Stimulated activated CD4-positive, alpha-beta T cell treated with anti-CD3 and anti-CD28 coated beads, Interleukin-2, amount 100 ng/mL, for 4 hours (primary cell): Measurements from ENCODE around the gene TGFB1I1.
A peak's percentile ranks its signal among the peaks of the same experiment; 100 is the strongest.
"Not testable (repeated sequence)": the region's sequence is repeated elsewhere in the genome, so short reads cannot be mapped to it uniquely, and the experiment has no call there.

Experiments
- DNase-seq: peaks from one replicate; pipeline ENCODE4 v3.0.0-alpha.2; 2020; ENCODE audit warnings: low read depth

The TGFB1I1 gene

GRCh38 chr16:31487720-31488467, 15.9 kb downstream of the TGFB1I1 start:
- DNase-seq = peak; percentile 52

GRCh38 chr16:31488468-31489297, 16.7 kb downstream of the TGFB1I1 start:
- DNase-seq = no peak

- no peak for DNase-seq
These were observed 17.3 kb downstream of the TGFB1I1 start for GRCh38 chr16:31489298-31489564.

GRCh38 chr16:31489616-31490584, 17.9 kb downstream of the TGFB1I1 start:
- DNase-seq = no peak

- no peak for DNase-seq
These were observed 19.9 kb downstream of the TGFB1I1 start for GRCh38 chr16:31491778-31492418.

- no peak for DNase-seq
These were observed 21.7 kb downstream of the TGFB1I1 start for GRCh38 chr16:31493506-31494125.

DNA sequence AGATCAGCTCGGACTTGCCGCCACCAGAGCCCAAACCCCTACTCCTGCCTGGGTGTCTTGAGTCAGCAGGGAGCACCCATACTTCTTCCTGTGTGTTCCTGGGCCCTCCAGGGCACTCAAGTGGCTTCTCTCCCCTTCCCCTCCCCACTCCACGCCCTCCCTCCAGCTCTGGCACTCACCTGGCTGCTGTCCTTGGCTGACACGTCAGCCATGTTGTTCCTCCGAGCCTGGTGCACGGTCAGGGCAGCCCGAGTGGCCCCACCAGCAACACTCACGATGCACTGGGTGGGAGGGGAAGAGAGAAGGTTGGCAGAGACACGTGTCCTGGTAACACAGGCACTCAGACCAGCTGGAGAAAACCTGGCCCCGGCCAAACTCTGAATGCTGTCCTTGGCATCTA, 24.7 kb downstream of the TGFB1I1 start:
- DNase-seq = no peak

DNA sequence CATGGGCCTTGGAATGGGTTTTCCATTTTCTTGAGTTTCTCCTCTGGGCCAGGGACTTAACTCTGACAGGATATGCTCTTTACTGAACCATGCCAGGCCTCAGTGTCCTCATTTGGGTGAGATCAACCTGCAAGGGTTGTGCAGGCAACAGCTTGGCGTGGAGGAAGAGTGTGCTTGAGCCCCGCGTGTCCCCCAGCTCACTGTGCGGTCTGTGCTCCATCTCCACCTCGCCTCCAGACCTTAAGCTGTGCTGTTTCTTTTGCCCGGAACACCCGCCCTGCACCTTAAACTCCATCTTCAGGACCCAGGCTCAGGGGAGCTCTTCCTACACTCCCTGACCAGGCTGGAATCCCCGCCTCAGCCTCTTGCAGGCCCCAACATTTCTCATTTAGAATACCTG, 26.5 kb downstream of the TGFB1I1 start:
- DNase-seq = no peak

GRCh38 chr16:31499928-31500327, 28.0 kb downstream of the TGFB1I1 start:
- DNase-seq = no peak

DNA sequence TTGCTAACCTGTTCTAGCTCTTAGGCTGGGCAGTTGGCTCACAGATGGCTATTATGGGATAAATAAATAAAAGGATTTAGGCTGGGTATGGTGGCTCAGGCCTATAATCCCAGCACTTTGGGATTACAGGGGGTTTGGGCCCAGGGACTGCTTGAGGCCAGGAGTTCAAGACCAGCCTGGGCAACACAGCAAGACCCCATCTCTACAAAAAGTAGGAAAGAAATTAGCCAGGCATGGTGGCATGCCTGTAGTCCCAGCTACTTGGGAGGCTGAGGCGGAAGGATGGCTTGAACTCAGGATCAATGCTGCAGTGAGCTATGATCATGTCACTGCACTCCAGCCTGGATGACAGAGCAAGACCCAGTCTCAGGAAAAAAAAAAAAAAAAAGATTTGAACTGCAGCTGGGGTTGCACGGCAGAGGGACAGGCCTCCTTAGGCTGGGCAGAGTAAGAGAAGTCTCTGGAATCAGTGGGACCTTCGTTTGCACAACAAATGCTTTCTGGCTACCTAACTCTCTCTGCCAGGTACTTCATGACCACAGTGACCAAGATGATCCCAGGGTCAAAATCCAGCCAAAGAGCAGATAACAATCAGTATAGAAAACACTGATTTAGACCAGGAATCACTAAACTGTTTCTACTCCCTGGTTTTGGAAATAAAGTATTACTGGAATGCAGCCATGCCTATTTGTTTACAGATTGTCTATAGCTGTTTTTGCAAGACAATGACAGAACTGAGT, 29.4 kb downstream of the TGFB1I1 start:
- DNase-seq = no peak

- no peak for DNase-seq
These were observed 30.0 kb downstream of the TGFB1I1 start for GRCh38 chr16:31501966-31502348.

DNA sequence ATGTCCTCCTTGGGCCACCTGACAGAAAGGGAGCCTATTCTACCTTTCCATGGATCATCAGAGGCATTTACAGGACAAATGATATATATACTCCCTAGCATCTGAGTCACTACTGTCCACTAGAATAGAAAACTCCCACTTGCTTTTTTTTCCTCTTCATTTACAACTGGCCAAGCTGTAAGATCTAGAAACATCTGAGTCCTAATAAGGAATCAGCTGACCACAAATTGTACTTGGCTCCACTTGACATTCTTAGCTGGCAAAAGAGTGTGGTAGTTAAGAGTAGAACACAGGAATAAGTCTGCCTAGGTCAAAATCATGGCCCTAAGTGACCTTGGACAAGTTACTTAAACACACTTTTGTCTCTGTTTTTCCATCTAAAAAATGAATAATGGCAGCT, 31.0 kb downstream of the TGFB1I1 start:
- no peak for DNase-seq

GRCh38 chr16:31503555-31503954, 31.6 kb downstream of the TGFB1I1 start:
- not testable (repeated sequence) for DNase-seq

- no peak for DNase-seq
These were observed 32.2 kb downstream of the TGFB1I1 start for GRCh38 chr16:31504159-31504558.

DNA sequence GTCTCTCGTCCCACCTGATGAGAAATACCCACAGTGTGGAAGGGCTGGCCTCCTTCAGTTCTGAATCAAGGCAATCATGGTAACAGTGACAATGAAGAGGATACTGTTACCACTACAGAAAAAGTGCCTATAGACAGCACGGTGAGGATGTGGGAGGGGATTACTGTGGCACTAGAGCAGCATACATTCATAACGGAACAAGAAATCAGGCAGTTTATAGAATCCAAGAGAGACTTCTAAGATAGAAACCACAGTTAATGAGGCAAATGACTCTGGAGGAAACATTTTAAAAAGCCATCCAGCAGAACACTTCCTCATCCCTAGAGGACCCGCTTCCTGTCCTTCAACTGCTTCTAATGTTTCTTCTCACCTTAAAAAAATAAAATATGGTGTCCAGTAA, 33.5 kb downstream of the TGFB1I1 start:
- DNase-seq = no peak

GRCh38 chr16:31507617-31507928, 35.6 kb downstream of the TGFB1I1 start:
- no peak for DNase-seq

- peak; percentile 71 for DNase-seq
These were observed 36.2 kb downstream of the TGFB1I1 start, which contains the start of gene RUSF1 for GRCh38 chr16:31507929-31508705. Gene RUSF1, minus strand, starts transcription at chr16:31508391. Its CDS starts 18 bp downstream, at chr16:31508373.

- DNase-seq = no peak
These were observed 36.8 kb downstream of the TGFB1I1 start for GRCh38 chr16:31508706-31509195.

- no peak for DNase-seq
These were observed 41.2 kb downstream of the TGFB1I1 start for GRCh38 chr16:31513126-31513525.

DNA sequence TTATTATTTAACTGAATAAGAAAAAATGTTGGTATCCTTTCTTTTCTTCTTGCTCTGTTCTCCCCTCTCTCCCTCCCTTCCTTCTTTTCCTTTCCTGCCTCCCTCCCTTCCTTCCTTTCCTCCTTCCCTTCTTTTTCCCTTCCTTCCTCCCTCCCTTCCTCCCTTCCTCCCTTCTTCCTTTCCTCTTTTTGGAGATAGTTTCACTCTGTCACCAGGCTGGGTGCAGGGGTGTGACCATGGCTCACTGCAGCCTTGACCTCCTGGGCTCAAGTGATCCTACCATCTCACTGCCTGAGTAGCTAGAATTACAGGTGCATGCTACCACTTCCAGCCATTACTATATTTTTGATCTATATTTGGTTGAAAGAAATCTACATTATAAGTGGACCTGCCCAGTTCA, 41.9 kb downstream of the TGFB1I1 start:
- DNase-seq = no peak
